Measurements from ENCODE around the gene ADAMTS20.
"Not testable (repeated sequence)": the region's sequence is repeated elsewhere in the genome, so short reads cannot be mapped to it uniquely, and the experiment has no call there.

GRCh38 chr12:43341785-43342313, 210.2 kb downstream of the ADAMTS20 start:
- TF ChIP-seq CTCF (IDR thresholded peaks at IDR 0.05; ENCODE audit: extremely low read depth in 1 of 2, insufficient read depth in 1 of 2, low read depth in 1 of 2, low read length in 2 of 2); FOS (IDR thresholded peaks at IDR 0.05; ENCODE audit: borderline replicate concordance, insufficient read depth, low read length); POLR2A (IDR thresholded peaks at IDR 0.05; ENCODE audit: low read depth, low read length); MAX (IDR thresholded peaks at IDR 0.05; ENCODE audit: insufficient read depth, insufficient read length); POLR2AphosphoS5 (IDR thresholded peaks at IDR 0.05; ENCODE audit: insufficient read depth, low read depth, low read length); EZH2 (IDR thresholded peaks at IDR 0.05; ENCODE audit: borderline replicate concordance, low read depth, low read length, severe bottlenecking); MYC (IDR thresholded peaks at IDR 0.05; ENCODE audit: low read depth, low read length); GATA2 (IDR thresholded peaks at IDR 0.05; ENCODE audit: insufficient read depth, insufficient read length, low read depth, low read length); JUN (IDR thresholded peaks at IDR 0.05; ENCODE audit: borderline replicate concordance, insufficient read depth, insufficient read length, low read depth): not testable (repeated sequence)
